ENCODE results near the gene INSR. TPM values are rescaled to one million over a fixed set of nuclear protein-coding genes. Genes with fewer than 3 reads are reported as not detected.

The INSR gene
- total RNA-seq, 1 donor from 2014 or later: 14.1 TPM

GRCh38 chr19:7226739-7227138 lies 67.5 kb downstream of the INSR start:
- peaks cover 4% of the 10 kb centered on the region for H3K9me3 Mint-ChIP-seq

GRCh38 chr19:7225741-7226140 lies 68.5 kb downstream of the INSR start:
- Mint-ChIP-seq H3K27me3 (ENCODE audit: low read depth) (peaks cover 4% of the 10 kb centered on the region), H3K4me3 (no peak overlapping the region), H3K27ac (ENCODE audit: unreplicated experiment) (no peak overlapping the region), H3K36me3 (ENCODE audit: low read depth) (peaks cover 3% of the 10 kb centered on the region), H3K4me1 (no peaks in the 10 kb centered on the region), H3K9me3 (peaks cover 4% of the 10 kb centered on the region)
- no peak for TF ChIP-seq CTCF (conservative IDR thresholded peaks at IDR 0.05)
- DNase-seq (ENCODE audit: low read depth, low spot score): no peak

More at GRCh38 chr19:7226739-7227138, 67.5 kb downstream of the INSR start:
- Mint-ChIP-seq H3K36me3 (ENCODE audit: low read depth) (peaks cover 3% of the 10 kb centered on the region), H3K4me3 (no peak overlapping the region), H3K27ac (ENCODE audit: unreplicated experiment) (no peak overlapping the region), H3K4me1 (no peaks in the 10 kb centered on the region), H3K27me3 (ENCODE audit: low read depth) (peaks cover 4% of the 10 kb centered on the region)
- TF ChIP-seq CTCF (conservative IDR thresholded peaks at IDR 0.05): no peak
- no peak for DNase-seq (ENCODE audit: low read depth, low spot score)

- peaks cover 3% of the 10 kb centered on the region for H3K36me3 Mint-ChIP-seq (ENCODE audit: low read depth)
- peaks cover 4% of the 10 kb centered on the region for H3K27me3 Mint-ChIP-seq (ENCODE audit: low read depth)
- DNase-seq (ENCODE audit: low read depth, low spot score): no peak
- no peaks in the 10 kb centered on the region for H3K4me1 Mint-ChIP-seq
- no peak for TF ChIP-seq CTCF (conservative IDR thresholded peaks at IDR 0.05)
- no peak overlapping the region for H3K4me3 Mint-ChIP-seq
- H3K27ac Mint-ChIP-seq (ENCODE audit: unreplicated experiment): no peak overlapping the region
- H3K9me3 Mint-ChIP-seq: peaks cover 4% of the 10 kb centered on the region
Measured at GRCh38 chr19:7224995-7225394, 69.2 kb downstream of the INSR start.

- TF ChIP-seq CTCF (conservative IDR thresholded peaks at IDR 0.05): no peak
- Mint-ChIP-seq H3K36me3 (ENCODE audit: low read depth) (peaks cover 3% of the 10 kb centered on the region), H3K9me3 (peaks cover 4% of the 10 kb centered on the region), H3K27me3 (ENCODE audit: low read depth) (peaks cover 4% of the 10 kb centered on the region), H3K4me1 (no peaks in the 10 kb centered on the region), H3K4me3 (no peak overlapping the region), H3K27ac (ENCODE audit: unreplicated experiment) (no peak overlapping the region)
- no peak for DNase-seq (ENCODE audit: low read depth, low spot score)
Measured at GRCh38 chr19:7224209-7224686, 70.0 kb downstream of the INSR start.

- Mint-ChIP-seq H3K36me3 (ENCODE audit: low read depth) (no peaks in the 10 kb centered on the region), H3K27ac (ENCODE audit: unreplicated experiment) (no peak overlapping the region), H3K27me3 (ENCODE audit: low read depth) (no peaks in the 10 kb centered on the region), H3K4me1 (no peaks in the 10 kb centered on the region), H3K9me3 (no peaks in the 10 kb centered on the region), H3K4me3 (no peak overlapping the region)
- TF ChIP-seq CTCF (conservative IDR thresholded peaks at IDR 0.05): no peak
- DNase-seq (ENCODE audit: low read depth, low spot score): no peak
Measured at GRCh38 chr19:7223429-7223828, 70.8 kb downstream of the INSR start.

GRCh38 chr19:7219056-7219455 lies 75.2 kb downstream of the INSR start:
- Mint-ChIP-seq H3K27me3 (ENCODE audit: low read depth) (peaks cover 5% of the 10 kb centered on the region), H3K9me3 (no peaks in the 10 kb centered on the region), H3K27ac (ENCODE audit: unreplicated experiment) (no peak overlapping the region), H3K4me3 (no peak overlapping the region), H3K4me1 (no peaks in the 10 kb centered on the region), H3K36me3 (ENCODE audit: low read depth) (no peaks in the 10 kb centered on the region)
- TF ChIP-seq CTCF (conservative IDR thresholded peaks at IDR 0.05): no peak
- no peak for DNase-seq (ENCODE audit: low read depth, low spot score)
